WTC11 (cell line): ENCODE data around the gene TMEM115. TPM values are rescaled to one million over a fixed set of nuclear protein-coding genes. Genes with fewer than 3 reads are reported as not detected.

Experiments
- ATAC-seq: fragments of 200-7000 bp; cut with Tn5 transposase; 2 replicates; pipeline ENCODE4 v1.10.0; 2021; ENCODE audit warnings: mild to moderate bottlenecking, moderate library complexity
- CTCF ChIA-PET: fragments of 300-600 bp; sonication (Branson Sonifier 250); formaldehyde crosslinking; loops from one replicate; lab custom pipeline; 2021; ENCODE audit warnings: antibody characterized with exemption; lab: Charles Lee
- POLR2A ChIA-PET: fragments of 350-600 bp; sonication (Branson Sonifier 250); formaldehyde crosslinking; loops from one replicate; lab custom pipeline; 2021; ENCODE audit warnings: antibody characterized with exemption; lab: Charles Lee
- DNase-seq: peaks from one replicate; pipeline ENCODE4 v3.0.0; 2021; ENCODE audit warnings: low spot score
- H3K27ac Mint-ChIP-seq: 2 replicates; pipeline ENCODE4 v1.8.0; 2021; ENCODE audit warnings: mixed read lengths
- H3K27me3 Mint-ChIP-seq: 2 replicates; pipeline ENCODE4 v1.8.0; 2021; ENCODE audit warnings: low read depth, mild to moderate bottlenecking, moderate library complexity, mixed read lengths
- H3K36me3 Mint-ChIP-seq: 2 replicates; pipeline ENCODE4 v1.8.0; 2021; ENCODE audit warnings: mixed read lengths
- H3K4me1 Mint-ChIP-seq: 2 replicates; pipeline ENCODE4 v1.8.0; 2022; ENCODE audit warnings: mixed read lengths
- H3K4me3 Mint-ChIP-seq: 2 replicates; pipeline ENCODE4 v1.8.0; 2021; ENCODE audit warnings: mild to moderate bottlenecking, moderate library complexity, mixed read lengths
- H3K9me3 Mint-ChIP-seq: 2 replicates; pipeline ENCODE4 v1.8.0; 2021; ENCODE audit warnings: mixed read lengths
- CREB1 ChIP-seq: sonication (generic); formaldehyde crosslinking; IDR thresholded peaks from 2 replicates; pipeline ENCODE4 v1.8.0; 2023; ENCODE audit warnings: mild to moderate bottlenecking, missing genetic modification reagents
- ELF4 ChIP-seq: sonication (generic); formaldehyde crosslinking; IDR thresholded peaks from 2 replicates; pipeline ENCODE4 v1.8.1; 2022; ENCODE audit warnings: low read depth, mild to moderate bottlenecking, moderate library complexity, missing genetic modification reagents
- FOXJ3 ChIP-seq: sonication (generic); formaldehyde crosslinking; IDR thresholded peaks from 2 replicates; pipeline ENCODE4 v1.9.0; 2021; ENCODE audit warnings: missing genetic modification reagents, mild to moderate bottlenecking, borderline replicate concordance
- HMGA2 ChIP-seq: fragments of 250-450 bp; sonication (Bioruptor Pico); IDR thresholded peaks from 2 replicates; pipeline ENCODE4 v1.4.0; 2021; ENCODE audit warnings: mild to moderate bottlenecking, moderate library complexity
- MAX ChIP-seq: sonication (generic); formaldehyde crosslinking; IDR thresholded peaks from 2 replicates; pipeline ENCODE4 v1.8.0; 2022; ENCODE audit warnings: mild to moderate bottlenecking, missing genetic modification reagents
- OVOL2 ChIP-seq: fragments of 250-450 bp; sonication (Bioruptor Pico); IDR thresholded peaks from 2 replicates; pipeline ENCODE4 v1.9.0; 2021; ENCODE audit warnings: mild to moderate bottlenecking, borderline replicate concordance
- STAT6 ChIP-seq: sonication (generic); formaldehyde crosslinking; conservative IDR thresholded peaks from 2 replicates; pipeline ENCODE4 v1.8.1; 2023; ENCODE audit warnings: mild to moderate bottlenecking, low read depth, missing genetic modification reagents, moderate library complexity
- TEAD1 ChIP-seq: sonication (generic); formaldehyde crosslinking; IDR thresholded peaks from 2 replicates; pipeline ENCODE4 v1.8.0; 2022; ENCODE audit warnings: mild to moderate bottlenecking, missing genetic modification reagents
- ZNF232 ChIP-seq: sonication (generic); formaldehyde crosslinking; IDR thresholded peaks from 2 replicates; pipeline ENCODE4 v1.8.0; 2022; ENCODE audit warnings: mild to moderate bottlenecking, missing genetic modification reagents
- ZNF532 ChIP-seq: fragments of 250-450 bp; sonication (Bioruptor Pico); IDR thresholded peaks from 2 replicates; pipeline ENCODE4 v1.9.0; 2021; ENCODE audit warnings: mild to moderate bottlenecking, borderline replicate concordance
- total RNA-seq: library from RNA; stranded (reverse); gene quantifications from 3 replicates; pipeline ENCODE4 v1.2.3, GENCODE V29; 2021
- TF ChIP-seq, protein P1 (sequence below): sonication (generic); formaldehyde crosslinking; IDR thresholded peaks from 2 replicates; pipeline ENCODE4 v1.8.1; 2022; ENCODE audit warnings: low read depth, missing genetic modification reagents, borderline replicate concordance
- TF ChIP-seq, protein P2 (sequence below): sonication (generic); formaldehyde crosslinking; IDR thresholded peaks from 2 replicates; pipeline ENCODE4 v1.8.1; 2022; ENCODE audit warnings: mild to moderate bottlenecking, missing genetic modification reagents, moderate library complexity, borderline replicate concordance
- TF ChIP-seq, protein P3 (sequence below): fragments of 250-450 bp; sonication (Bioruptor Pico); IDR thresholded peaks from 2 replicates; pipeline ENCODE4 v1.9.0; 2021; ENCODE audit warnings: mild to moderate bottlenecking
- TF ChIP-seq, protein P4 (sequence below): sonication (generic); formaldehyde crosslinking; IDR thresholded peaks from 2 replicates; pipeline ENCODE4 v1.8.1; 2023; ENCODE audit warnings: mild to moderate bottlenecking, missing genetic modification reagents, moderate library complexity

The TMEM115 gene
- total RNA-seq, 1 experiment from 2014 or later: 30.0 TPM

DNA sequence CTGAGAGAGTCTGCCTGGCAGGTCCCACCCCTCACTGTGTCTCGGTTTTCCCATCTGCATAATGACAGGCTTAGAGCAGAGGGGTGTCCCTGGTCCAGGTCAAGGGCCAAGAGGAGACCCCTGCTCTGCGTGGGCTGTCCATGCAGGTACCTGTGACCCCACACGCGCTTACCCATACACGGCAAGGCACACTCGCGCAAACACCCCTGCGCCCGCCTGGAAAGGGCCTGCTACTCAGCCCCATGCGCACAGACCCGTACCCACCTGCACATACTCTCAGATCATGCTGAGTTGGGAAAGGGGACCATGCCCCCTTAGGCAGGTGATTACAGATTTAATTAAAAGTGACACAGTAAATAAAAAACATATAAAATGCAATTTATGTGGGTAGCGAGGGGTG lies 23.4 kb upstream of the TMEM115 start:
- Mint-ChIP-seq H3K9me3 (no peaks in the 10 kb centered on the region), H3K36me3 (no peaks in the 10 kb centered on the region), H3K4me3 (no peak overlapping the region), H3K27ac (no peak overlapping the region), H3K4me1 (0 out of 2 replicates have a peak, but pooled peaks cover 2% of the 10 kb centered on the region), H3K27me3 (no peaks in the 10 kb centered on the region)
- DNase-seq: no peak
- ChIA-PET POLR2A (no interaction called here), CTCF (interaction anchor here (1.0 kb wide), 1 partner anchor 8 kb away, joined by 3 read pairs; no protein-coding TSS in a partner anchor)
- ATAC-seq: no peak
- TF ChIP-seq OVOL2 (CRISPR knock-in tag) (no peak), FOXJ3 (CRISPR knock-in tag) (no peak), ZNF232 (no peak), ELF4 (CRISPR knock-in tag) (no peak), TEAD1 (no peak)
- TF ChIP-seq, protein P1, sequence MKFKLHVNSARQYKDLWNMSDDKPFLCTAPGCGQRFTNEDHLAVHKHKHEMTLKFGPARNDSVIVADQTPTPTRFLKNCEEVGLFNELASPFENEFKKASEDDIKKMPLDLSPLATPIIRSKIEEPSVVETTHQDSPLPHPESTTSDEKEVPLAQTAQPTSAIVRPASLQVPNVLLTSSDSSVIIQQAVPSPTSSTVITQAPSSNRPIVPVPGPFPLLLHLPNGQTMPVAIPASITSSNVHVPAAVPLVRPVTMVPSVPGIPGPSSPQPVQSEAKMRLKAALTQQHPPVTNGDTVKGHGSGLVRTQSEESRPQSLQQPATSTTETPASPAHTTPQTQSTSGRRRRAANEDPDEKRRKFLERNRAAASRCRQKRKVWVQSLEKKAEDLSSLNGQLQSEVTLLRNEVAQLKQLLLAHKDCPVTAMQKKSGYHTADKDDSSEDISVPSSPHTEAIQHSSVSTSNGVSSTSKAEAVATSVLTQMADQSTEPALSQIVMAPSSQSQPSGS: no peak
- TF ChIP-seq, protein P2, sequence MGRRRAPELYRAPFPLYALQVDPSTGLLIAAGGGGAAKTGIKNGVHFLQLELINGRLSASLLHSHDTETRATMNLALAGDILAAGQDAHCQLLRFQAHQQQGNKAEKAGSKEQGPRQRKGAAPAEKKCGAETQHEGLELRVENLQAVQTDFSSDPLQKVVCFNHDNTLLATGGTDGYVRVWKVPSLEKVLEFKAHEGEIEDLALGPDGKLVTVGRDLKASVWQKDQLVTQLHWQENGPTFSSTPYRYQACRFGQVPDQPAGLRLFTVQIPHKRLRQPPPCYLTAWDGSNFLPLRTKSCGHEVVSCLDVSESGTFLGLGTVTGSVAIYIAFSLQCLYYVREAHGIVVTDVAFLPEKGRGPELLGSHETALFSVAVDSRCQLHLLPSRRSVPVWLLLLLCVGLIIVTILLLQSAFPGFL (CRISPR knock-in tag): no peak
- TF ChIP-seq, protein P3, sequence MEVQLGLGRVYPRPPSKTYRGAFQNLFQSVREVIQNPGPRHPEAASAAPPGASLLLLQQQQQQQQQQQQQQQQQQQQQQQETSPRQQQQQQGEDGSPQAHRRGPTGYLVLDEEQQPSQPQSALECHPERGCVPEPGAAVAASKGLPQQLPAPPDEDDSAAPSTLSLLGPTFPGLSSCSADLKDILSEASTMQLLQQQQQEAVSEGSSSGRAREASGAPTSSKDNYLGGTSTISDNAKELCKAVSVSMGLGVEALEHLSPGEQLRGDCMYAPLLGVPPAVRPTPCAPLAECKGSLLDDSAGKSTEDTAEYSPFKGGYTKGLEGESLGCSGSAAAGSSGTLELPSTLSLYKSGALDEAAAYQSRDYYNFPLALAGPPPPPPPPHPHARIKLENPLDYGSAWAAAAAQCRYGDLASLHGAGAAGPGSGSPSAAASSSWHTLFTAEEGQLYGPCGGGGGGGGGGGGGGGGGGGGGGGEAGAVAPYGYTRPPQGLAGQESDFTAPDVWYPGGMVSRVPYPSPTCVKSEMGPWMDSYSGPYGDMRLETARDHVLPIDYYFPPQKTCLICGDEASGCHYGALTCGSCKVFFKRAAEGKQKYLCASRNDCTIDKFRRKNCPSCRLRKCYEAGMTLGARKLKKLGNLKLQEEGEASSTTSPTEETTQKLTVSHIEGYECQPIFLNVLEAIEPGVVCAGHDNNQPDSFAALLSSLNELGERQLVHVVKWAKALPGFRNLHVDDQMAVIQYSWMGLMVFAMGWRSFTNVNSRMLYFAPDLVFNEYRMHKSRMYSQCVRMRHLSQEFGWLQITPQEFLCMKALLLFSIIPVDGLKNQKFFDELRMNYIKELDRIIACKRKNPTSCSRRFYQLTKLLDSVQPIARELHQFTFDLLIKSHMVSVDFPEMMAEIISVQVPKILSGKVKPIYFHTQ (CRISPR knock-in tag): no peak
- TF ChIP-seq, all 79 proteins: peak for 0

DNA sequence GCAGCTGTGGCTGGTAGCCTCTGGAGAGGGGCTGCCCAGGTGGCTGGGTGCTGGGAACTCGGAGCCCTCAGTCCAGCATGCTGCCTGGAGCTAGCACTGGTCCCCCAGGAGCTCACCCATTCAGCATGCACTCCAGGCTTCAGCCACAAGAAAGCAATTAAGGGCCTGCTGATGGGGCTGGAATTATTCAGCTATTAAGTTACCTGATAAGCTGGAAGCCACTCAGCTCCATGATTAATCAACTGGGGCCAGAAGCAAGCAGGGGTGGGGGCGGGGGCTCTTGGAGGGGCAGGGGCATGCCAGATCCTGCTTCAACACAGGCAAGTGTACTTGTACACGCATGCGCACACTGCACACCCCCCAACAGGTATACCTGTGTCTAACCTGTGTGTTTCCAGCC lies 22.1 kb upstream of the TMEM115 start:
- CTCF ChIA-PET: interaction anchor here (0.6 to 1.4 kb wide), 4 partner anchors 11 to 169 kb away, joined by 4 to 9 read pairs (median 4); no protein-coding TSS in a partner anchor
- DNase-seq (no peak), ATAC-seq (no peak)
- POLR2A ChIA-PET: no interaction called here
- H3K27ac Mint-ChIP-seq: no peak overlapping the region
- H3K4me1 Mint-ChIP-seq: 0 out of 2 replicates have a peak, but pooled peaks cover 2% of the 10 kb centered on the region
- H3K9me3 Mint-ChIP-seq: no peaks in the 10 kb centered on the region
- H3K4me3 Mint-ChIP-seq: no peak overlapping the region
- TF ChIP-seq HMGA2 (no peak), MAX (no peak), CREB1 (CRISPR knock-in tag) (no peak)
- TF ChIP-seq, protein P4, sequence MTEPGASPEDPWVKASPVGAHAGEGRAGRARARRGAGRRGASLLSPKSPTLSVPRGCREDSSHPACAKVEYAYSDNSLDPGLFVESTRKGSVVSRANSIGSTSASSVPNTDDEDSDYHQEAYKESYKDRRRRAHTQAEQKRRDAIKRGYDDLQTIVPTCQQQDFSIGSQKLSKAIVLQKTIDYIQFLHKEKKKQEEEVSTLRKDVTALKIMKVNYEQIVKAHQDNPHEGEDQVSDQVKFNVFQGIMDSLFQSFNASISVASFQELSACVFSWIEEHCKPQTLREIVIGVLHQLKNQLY (CRISPR knock-in tag): no peak
- TF ChIP-seq, protein P1: no peak
- no peaks in the 10 kb centered on the region for H3K27me3 Mint-ChIP-seq
- no peaks in the 10 kb centered on the region for H3K36me3 Mint-ChIP-seq

GRCh38 chr3:50380405-50381085 lies 21.2 kb upstream of the TMEM115 start:
- no peaks in the 10 kb centered on the region for H3K36me3 Mint-ChIP-seq
- CTCF ChIA-PET: interaction anchor here (0.6 to 1.4 kb wide), 4 partner anchors 10 to 170 kb away, joined by 3 to 9 read pairs (median 4); no protein-coding TSS in a partner anchor
- H3K9me3 Mint-ChIP-seq: no peaks in the 10 kb centered on the region
- H3K27ac Mint-ChIP-seq: no peak overlapping the region
- H3K4me3 Mint-ChIP-seq: no peak overlapping the region
- DNase-seq (no peak), ATAC-seq (no peak)
- POLR2A ChIA-PET: no interaction called here
- no peaks in the 10 kb centered on the region for H3K27me3 Mint-ChIP-seq
- 0 out of 2 replicates have a peak, but pooled peaks cover 2% of the 10 kb centered on the region for H3K4me1 Mint-ChIP-seq
- TF ChIP-seq STAT6 (no peak), ZNF532 (CRISPR knock-in tag) (no peak)
